OCI-LY7 (cell line): Measurements from ENCODE around the gene CGN. TPM values are rescaled to one million over a fixed set of nuclear protein-coding genes. Genes with fewer than 3 reads are reported as not detected.

Experiments used
- BruUV-seq: library from RNA; stranded (reverse); fragments of 400-500 nt; replicated peaks from 2 replicates; lab custom pipeline; 2021; lab: Mats Ljungman, UMichigan
- CTCF ChIA-PET: fragments of 300-600 bp; sonication (Branson Sonifier 250); formaldehyde crosslinking; loops from one replicate; lab custom pipeline; 2022; ENCODE audit warnings: antibody characterized with exemption; ENCODE audit not compliant: unreplicated experiment; lab: Charles Lee
- POLR2A ChIA-PET: fragments of 300-600 bp; sonication (Branson Sonifier 250); formaldehyde crosslinking; loops from one replicate; lab custom pipeline; 2022; ENCODE audit warnings: antibody characterized with exemption; lab: Charles Lee
- DNase-seq: peaks from one replicate; pipeline ENCODE4 v3.0.0-alpha.2; 2015; ENCODE audit warnings: low spot score
- H2AFZ ChIP-seq: fragments of 200-600 bp; sonication (generic), shearing (Covaris generic); 2 replicates; pipeline ENCODE4 v1.6.1; 2014; ENCODE audit warnings: mild to moderate bottlenecking, antibody characterized with exemption, low read length, moderate library complexity
- H3K27ac ChIP-seq: fragments of 200-600 bp; sonication (generic); 2 replicates; pipeline ENCODE4 v1.5.1; 2014; ENCODE audit warnings: mixed run types, low read depth, mild to moderate bottlenecking, moderate library complexity, low read length, inconsistent platforms; ENCODE audit not compliant: poor library complexity, severe bottlenecking
- H3K36me3 ChIP-seq: fragments of 200-600 bp; sonication (generic); 2 replicates; pipeline ENCODE4 v1.6.1; 2014; ENCODE audit warnings: mild to moderate bottlenecking, antibody characterized with exemption, low read length, moderate library complexity, mixed read lengths; ENCODE audit not compliant: insufficient read depth
- H3K4me1 ChIP-seq: fragments of 200-600 bp; sonication (generic); 2 replicates; pipeline ENCODE4 v1.5.1; 2014; ENCODE audit warnings: mild to moderate bottlenecking, low read length; ENCODE audit not compliant: insufficient read depth, poor library complexity, severe bottlenecking
- H3K4me2 ChIP-seq: fragments of 200-600 bp; sonication (generic); 2 replicates; pipeline ENCODE4 v1.6.1; 2014; ENCODE audit warnings: mild to moderate bottlenecking, low read length
- H3K4me3 ChIP-seq: fragments of 200-600 bp; sonication (generic); 2 replicates; pipeline ENCODE4 v1.5.1; 2014; ENCODE audit warnings: mild to moderate bottlenecking, low read depth, low read length; ENCODE audit not compliant: poor library complexity, severe bottlenecking
- H3K79me2 ChIP-seq: fragments of 200-600 bp; sonication (generic); 2 replicates; pipeline ENCODE4 v1.6.1; 2016; ENCODE audit warnings: low read depth, mild to moderate bottlenecking, low read length, moderate library complexity, mixed read lengths; ENCODE audit not compliant: insufficient read depth
- H3K9me2 ChIP-seq: fragments of 200-600 bp; sonication (generic); 2 replicates; pipeline ENCODE4 v1.6.1; 2016; ENCODE audit warnings: mild to moderate bottlenecking, low read length, mixed read lengths; ENCODE audit not compliant: insufficient read depth
- H3K9me3 ChIP-seq: fragments of 200-600 bp; sonication (generic); 2 replicates; pipeline ENCODE4 v1.6.1; 2014; ENCODE audit warnings: mild to moderate bottlenecking, mixed run types, low read length, mixed read lengths
- H4K20me1 ChIP-seq: fragments of 200-600 bp; sonication (generic); 2 replicates; pipeline ENCODE4 v1.6.1; 2014; ENCODE audit warnings: mild to moderate bottlenecking, antibody characterized with exemption, low read length, moderate library complexity, mixed read lengths; ENCODE audit not compliant: insufficient read depth
- EZH2phosphoT487 ChIP-seq: fragments of 200-600 bp; sonication (generic); IDR thresholded peaks from 2 replicates; pipeline ENCODE4 v1.6.1; 2018; ENCODE audit warnings: low read depth, borderline replicate concordance, mild to moderate bottlenecking, mixed run types, antibody characterized with exemption, low read length, moderate library complexity, mixed read lengths
- intact Hi-C: fragments of 100-400 bp; cut with micrococcal nuclease; formaldehyde crosslinking; loops from one replicate; pipeline ENCODE4 v1.10.0; 2022; ENCODE audit not compliant: unreplicated experiment
- total RNA-seq, 2 experiments: library from RNA; depleted of rRNA in 1 of 2; stranded (reverse); fragments of >200 nt in 1 of 2; shearing (Covaris generic) in 1 of 2; gene quantifications; 2 replicates each; pipeline ENCODE4 v1.2.3, GENCODE V29; 2014 to 2022
- TF ChIP-seq, protein P1 (sequence below): fragments of 200-600 bp; sonication (generic); conservative IDR thresholded peaks from 2 replicates; pipeline ENCODE4 v1.5.1; 2014; ENCODE audit warnings: mild to moderate bottlenecking, antibody characterized with exemption, low read length, moderate library complexity, mixed read lengths

CGN gene
- total RNA-seq, 2 experiments from 2014 or later: 1.7 to 5.5 TPM

DNA sequence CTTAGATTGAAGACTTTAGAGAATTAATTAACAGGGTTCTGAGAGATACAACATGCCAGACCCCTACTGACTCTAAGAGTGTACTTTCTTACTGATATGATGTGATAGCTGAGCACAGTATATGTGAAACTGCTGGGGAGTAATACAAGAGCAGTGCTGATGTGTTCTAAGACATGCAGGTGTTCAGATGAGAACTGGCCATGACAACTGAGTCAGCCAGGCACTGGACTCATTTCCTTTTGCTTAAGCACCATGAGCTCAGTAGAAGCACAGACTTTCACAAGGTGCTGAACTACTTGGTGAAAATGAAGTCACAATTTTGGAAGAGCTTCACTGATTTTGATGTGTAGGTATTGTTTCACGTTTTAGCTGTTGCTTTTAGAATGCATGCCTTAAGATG is 36.0 kb upstream of the CGN start:
- Histone ChIP-seq H3K36me3 (no peaks in the 10 kb centered on the region), H4K20me1 (no peaks in the 10 kb centered on the region), H3K9me3 (no peaks in the 10 kb centered on the region), H3K4me1 (no peaks in the 10 kb centered on the region), H2AFZ (peak overlapping the region; percentile 8), H3K27ac (no peak overlapping the region), H3K4me2 (no peak overlapping the region), H3K9me2 (no peaks in the 10 kb centered on the region), H3K79me2 (no peaks in the 10 kb centered on the region), H3K4me3 (no peak overlapping the region)
- CTCF ChIA-PET: no interaction called here
- intact Hi-C loops: no loop called here
- TF ChIP-seq, protein P1, sequence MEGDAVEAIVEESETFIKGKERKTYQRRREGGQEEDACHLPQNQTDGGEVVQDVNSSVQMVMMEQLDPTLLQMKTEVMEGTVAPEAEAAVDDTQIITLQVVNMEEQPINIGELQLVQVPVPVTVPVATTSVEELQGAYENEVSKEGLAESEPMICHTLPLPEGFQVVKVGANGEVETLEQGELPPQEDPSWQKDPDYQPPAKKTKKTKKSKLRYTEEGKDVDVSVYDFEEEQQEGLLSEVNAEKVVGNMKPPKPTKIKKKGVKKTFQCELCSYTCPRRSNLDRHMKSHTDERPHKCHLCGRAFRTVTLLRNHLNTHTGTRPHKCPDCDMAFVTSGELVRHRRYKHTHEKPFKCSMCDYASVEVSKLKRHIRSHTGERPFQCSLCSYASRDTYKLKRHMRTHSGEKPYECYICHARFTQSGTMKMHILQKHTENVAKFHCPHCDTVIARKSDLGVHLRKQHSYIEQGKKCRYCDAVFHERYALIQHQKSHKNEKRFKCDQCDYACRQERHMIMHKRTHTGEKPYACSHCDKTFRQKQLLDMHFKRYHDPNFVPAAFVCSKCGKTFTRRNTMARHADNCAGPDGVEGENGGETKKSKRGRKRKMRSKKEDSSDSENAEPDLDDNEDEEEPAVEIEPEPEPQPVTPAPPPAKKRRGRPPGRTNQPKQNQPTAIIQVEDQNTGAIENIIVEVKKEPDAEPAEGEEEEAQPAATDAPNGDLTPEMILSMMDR: no peak
- no peak for TF ChIP-seq EZH2phosphoT487
- peak; percentile 38 for DNase-seq
- BruUV-seq: no TSS peak
- POLR2A ChIA-PET: interaction anchor here (0.6 to 2.6 kb wide), 6 partner anchors 9 to 224 kb away, joined by 3 to 15 read pairs (median 4); partner anchors contain the start of gene POGZ

DNA sequence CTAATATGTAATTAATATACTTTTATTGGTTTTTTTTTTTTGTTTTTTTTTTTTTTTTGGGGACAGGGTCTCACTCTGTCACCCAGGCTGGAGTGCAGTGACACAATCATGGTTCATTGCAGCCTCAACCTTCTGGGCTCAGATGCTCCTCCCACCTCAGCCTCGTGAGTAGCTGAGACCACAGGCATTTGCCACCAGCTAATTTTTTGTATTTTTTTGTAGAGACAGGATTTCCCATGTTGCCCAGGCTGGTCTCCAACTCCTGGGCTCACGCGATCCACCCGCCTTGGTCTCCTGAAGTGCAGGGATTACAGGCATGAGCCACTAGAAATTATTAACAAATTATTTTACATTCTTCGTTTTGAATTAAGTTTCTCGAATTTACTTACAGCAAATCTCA is 35.1 kb upstream of the CGN start:
- no peak overlapping the region for H3K27ac ChIP-seq
- no peak for TF ChIP-seq EZH2phosphoT487
- TF ChIP-seq, protein P1: no peak
- POLR2A ChIA-PET: interaction anchor here (0.8 to 2.6 kb wide), 3 partner anchors 9 to 199 kb away, joined by 3 to 15 read pairs (median 5); no protein-coding TSS in a partner anchor
- intact Hi-C loops: no loop called here
- no peaks in the 10 kb centered on the region for H3K9me2 ChIP-seq
- no peak for DNase-seq
- no peaks in the 10 kb centered on the region for H3K4me1 ChIP-seq
- H4K20me1 ChIP-seq: no peaks in the 10 kb centered on the region
- no peak overlapping the region for H3K4me3 ChIP-seq
- H3K9me3 ChIP-seq: no peaks in the 10 kb centered on the region
- no peaks in the 10 kb centered on the region for H3K36me3 ChIP-seq
- no peaks in the 10 kb centered on the region for H3K79me2 ChIP-seq
- H3K4me2 ChIP-seq: no peak overlapping the region
- no TSS peak for BruUV-seq
- CTCF ChIA-PET: no interaction called here
- no peak overlapping the region for H2AFZ ChIP-seq

DNA sequence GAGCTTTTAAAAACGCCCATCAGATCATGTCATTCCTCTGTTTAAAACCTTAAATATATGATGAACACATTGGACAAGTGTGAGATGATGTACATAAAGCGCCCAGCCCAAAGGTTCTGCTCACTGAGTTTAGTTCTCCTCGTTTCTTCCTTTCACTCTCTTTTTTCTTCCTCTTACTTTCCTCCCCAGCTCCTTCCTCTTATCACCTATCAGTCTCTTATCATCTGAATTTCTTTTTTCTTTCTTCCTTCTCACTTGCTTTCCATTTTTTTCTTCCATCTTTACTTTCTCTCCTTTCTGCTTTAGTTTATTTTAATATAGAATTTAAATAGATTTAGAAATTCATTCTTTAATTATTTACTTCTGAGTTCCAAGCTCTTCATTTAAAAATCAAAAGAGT is 34.1 kb upstream of the CGN start:
- ChIA-PET POLR2A (interaction anchor here (0.6 to 1.5 kb wide), 2 partner anchors 12 to 399 kb away, joined by 3 to 5 read pairs; no protein-coding TSS in a partner anchor), CTCF (no interaction called here)
- TF ChIP-seq, protein P1: no peak
- Histone ChIP-seq H3K36me3 (no peaks in the 10 kb centered on the region), H3K9me3 (0 out of 2 replicates have a peak, but pooled peaks cover 4% of the 10 kb centered on the region), H3K4me1 (no peaks in the 10 kb centered on the region), H3K79me2 (no peaks in the 10 kb centered on the region), H4K20me1 (no peaks in the 10 kb centered on the region), H3K4me3 (no peak overlapping the region), H3K4me2 (no peak overlapping the region), H3K27ac (no peak overlapping the region), H3K9me2 (no peaks in the 10 kb centered on the region), H2AFZ (no peak overlapping the region)
- BruUV-seq: no TSS peak
- no peak for DNase-seq
- intact Hi-C loops: no loop called here
